HG02973 (cell line): ENCODE measurements around the gene GMPPB.

Experiments used
- ATAC-seq: cut with Tn5 transposase; IDR thresholded peaks from one replicate; pipeline ENCODE4 v1.9.1; 2021; ENCODE audit warnings: moderate library complexity; ENCODE audit not compliant: unreplicated experiment

Gene GMPPB

DNA sequence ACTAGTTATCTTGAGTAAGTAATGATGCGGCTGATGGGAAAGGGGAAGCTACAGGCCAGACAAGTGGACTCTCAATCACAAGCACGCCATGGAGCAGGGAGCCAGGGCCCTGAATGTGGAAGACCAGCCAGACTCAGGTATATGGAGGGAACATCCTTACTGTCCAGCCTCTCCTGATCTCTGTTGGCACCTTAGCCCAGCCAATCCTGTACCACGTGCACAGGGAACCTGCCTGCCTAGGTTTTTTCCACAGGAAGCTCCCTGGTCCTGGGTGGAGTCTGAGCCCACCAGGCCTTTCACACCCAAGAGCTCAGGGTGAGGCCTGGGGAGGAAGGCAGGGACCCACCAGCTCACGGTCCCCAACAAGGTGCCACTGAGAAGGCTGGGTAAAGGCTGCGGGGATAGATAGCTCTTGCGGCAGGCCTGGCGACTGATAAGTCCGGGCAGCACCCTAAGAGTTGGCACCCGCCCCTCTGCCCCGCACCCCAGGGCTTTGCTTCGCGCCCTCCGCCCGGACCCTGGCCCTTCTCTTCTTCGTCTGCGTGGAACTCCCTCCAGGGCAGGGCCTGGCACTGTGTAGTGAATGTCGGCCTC lies 50.5 kb downstream of the GMPPB start:
- ATAC-seq: peak; percentile 4

DNA sequence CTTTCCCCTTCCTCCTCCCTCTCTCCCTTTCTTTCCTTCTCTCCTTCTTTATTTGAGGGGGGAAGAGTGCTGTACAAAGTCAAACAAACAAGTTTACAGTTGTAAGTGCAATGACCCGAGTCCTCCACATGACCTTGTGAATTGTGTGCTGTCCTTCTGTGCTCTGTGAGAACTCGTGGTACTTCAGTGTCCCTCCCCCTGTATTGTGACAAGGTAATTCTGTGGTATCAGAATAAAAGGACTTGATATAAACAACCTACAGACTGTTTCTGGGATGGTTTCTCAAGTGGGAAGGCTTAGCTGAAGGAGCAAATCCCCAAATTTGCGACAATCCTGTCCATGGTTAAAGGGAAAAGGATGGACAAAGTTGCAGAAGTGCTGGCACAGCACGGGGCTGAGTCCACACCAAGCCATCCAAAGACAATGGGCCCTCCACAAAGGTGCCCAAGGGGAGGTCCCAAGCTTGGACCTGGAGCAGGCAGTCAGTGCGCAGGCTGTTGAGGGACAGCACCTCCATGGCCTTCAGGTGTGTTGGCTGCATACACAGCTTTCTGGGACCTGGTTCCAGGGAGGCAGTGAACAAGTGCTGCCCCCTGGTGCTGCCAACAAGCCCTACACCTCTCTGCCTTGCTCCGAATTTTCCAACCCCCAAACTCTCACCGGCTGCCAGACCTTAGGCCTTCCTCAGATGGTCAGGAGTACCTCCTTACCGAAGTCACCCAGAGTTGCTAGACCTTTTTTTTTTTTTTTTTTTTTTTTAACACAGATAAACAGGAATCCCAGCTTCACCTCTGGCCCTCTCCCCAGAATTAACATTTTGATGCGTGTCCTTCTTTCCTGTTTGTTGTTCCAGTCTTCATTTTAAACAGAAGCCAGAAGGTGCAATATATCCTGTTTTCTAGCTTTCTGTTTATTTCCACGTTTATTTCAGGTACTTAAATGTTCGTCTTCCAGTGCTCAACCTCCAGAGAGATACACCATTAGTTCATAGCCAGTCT lies 52.2 kb downstream of the GMPPB start:
- no peak for ATAC-seq

DNA sequence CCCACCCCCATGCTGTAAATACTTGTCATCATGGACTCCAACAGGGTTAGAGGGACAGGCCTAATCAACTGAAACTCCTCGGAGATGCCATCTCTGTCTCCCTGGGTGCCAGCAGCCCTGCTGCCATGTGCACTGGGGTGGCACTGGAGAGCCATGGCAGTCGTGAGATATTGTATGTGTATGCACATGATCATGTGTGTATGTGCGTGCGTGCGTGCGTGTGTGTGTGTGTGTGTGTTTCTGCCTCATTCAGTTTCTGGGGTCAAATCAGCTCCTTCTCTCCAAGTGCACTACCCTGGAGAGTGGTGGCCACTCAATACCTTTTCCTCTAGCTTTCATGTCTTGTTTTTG lies 52.8 kb downstream of the GMPPB start:
- no peak for ATAC-seq
